ENCODE results near the gene MOB1A.

GRCh38 chr2:74221604-74222299 is 43.1 kb upstream of the MOB1A start:
- no peak for TF ChIP-seq POLR2A (IDR thresholded peaks at IDR 0.05; ENCODE audit: low read depth, low read length)
- no peak for TF ChIP-seq POLR2AphosphoS5 (IDR thresholded peaks at IDR 0.05; ENCODE audit: low read depth, low read length)

Data from GM12892 (cell line).